Measurements from ENCODE around the gene USF3. TPM values are rescaled to one million over a fixed set of nuclear protein-coding genes. Genes with fewer than 3 reads are reported as not detected.

The USF3 gene
- total RNA-seq, 1 donor from 2014 or later, result 15.3 TPM

- no peak overlapping the region for H3K4me3 ChIP-seq
- no peaks in the 10 kb centered on the region for H3K27me3 ChIP-seq
- no peak overlapping the region for H3K4me2 ChIP-seq
- H3K36me3 ChIP-seq, result no peaks in the 10 kb centered on the region
- Mint-ChIP-seq H3K9me3 (peaks cover 22% of the 10 kb centered on the region), H3K27ac (no peak overlapping the region), H3K4me1 (no peaks in the 10 kb centered on the region), H3K4me3 (no peak overlapping the region), H3K27me3 (ENCODE audit: insufficient read depth, low read depth) (no peaks in the 10 kb centered on the region), H3K36me3 (peaks cover 31% of the 10 kb centered on the region)
- no peaks in the 10 kb centered on the region for H3F3A ChIP-seq (ENCODE audit: low read depth)
- H3K9me3 ChIP-seq (ENCODE audit: low read depth), result no peaks in the 10 kb centered on the region
- TF ChIP-seq, protein P1, sequence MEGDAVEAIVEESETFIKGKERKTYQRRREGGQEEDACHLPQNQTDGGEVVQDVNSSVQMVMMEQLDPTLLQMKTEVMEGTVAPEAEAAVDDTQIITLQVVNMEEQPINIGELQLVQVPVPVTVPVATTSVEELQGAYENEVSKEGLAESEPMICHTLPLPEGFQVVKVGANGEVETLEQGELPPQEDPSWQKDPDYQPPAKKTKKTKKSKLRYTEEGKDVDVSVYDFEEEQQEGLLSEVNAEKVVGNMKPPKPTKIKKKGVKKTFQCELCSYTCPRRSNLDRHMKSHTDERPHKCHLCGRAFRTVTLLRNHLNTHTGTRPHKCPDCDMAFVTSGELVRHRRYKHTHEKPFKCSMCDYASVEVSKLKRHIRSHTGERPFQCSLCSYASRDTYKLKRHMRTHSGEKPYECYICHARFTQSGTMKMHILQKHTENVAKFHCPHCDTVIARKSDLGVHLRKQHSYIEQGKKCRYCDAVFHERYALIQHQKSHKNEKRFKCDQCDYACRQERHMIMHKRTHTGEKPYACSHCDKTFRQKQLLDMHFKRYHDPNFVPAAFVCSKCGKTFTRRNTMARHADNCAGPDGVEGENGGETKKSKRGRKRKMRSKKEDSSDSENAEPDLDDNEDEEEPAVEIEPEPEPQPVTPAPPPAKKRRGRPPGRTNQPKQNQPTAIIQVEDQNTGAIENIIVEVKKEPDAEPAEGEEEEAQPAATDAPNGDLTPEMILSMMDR (IDR thresholded peaks at IDR 0.05), result no peak
- TF ChIP-seq EZH2 (IDR thresholded peaks at IDR 0.05) (no peak), EZH2phosphoT487 (IDR thresholded peaks at IDR 0.05) (no peak)
- H3K9ac ChIP-seq, result no peak overlapping the region
- no peak for DNase-seq (ENCODE audit: low spot score)
- no peaks in the 10 kb centered on the region for H4K20me1 ChIP-seq (ENCODE audit: low read depth)
- no peaks in the 10 kb centered on the region for H3K79me2 ChIP-seq (ENCODE audit: low read depth)
- no peak overlapping the region for H3K27ac ChIP-seq
- H3K4me1 ChIP-seq, result no peaks in the 10 kb centered on the region
- H2AFZ ChIP-seq (replicated peaks), result no peak overlapping the region
Observed at GRCh38 chr3:113678773-113679172, 17.7 kb downstream of the USF3 start.

- H3K9me3 ChIP-seq (ENCODE audit: low read depth), result no peaks in the 10 kb centered on the region
- H3K27me3 ChIP-seq, result no peaks in the 10 kb centered on the region
- H3K36me3 ChIP-seq, result no peaks in the 10 kb centered on the region
- DNase-seq (ENCODE audit: low spot score), result no peak
- no peak overlapping the region for H3K9ac ChIP-seq
- H3K4me3 Mint-ChIP-seq, result no peak overlapping the region
- peaks cover 29% of the 10 kb centered on the region for H3K36me3 Mint-ChIP-seq
- H3F3A ChIP-seq (ENCODE audit: low read depth), result no peaks in the 10 kb centered on the region
- no peaks in the 10 kb centered on the region for H4K20me1 ChIP-seq (ENCODE audit: low read depth)
- H3K27me3 Mint-ChIP-seq (ENCODE audit: insufficient read depth, low read depth), result no peaks in the 10 kb centered on the region
- H2AFZ ChIP-seq (replicated peaks), result no peak overlapping the region
- H3K4me3 ChIP-seq, result no peak overlapping the region
- TF ChIP-seq EZH2phosphoT487 (IDR thresholded peaks at IDR 0.05), result no peak
- no peak for TF ChIP-seq EZH2 (IDR thresholded peaks at IDR 0.05)
- TF ChIP-seq, protein P1 (IDR thresholded peaks at IDR 0.05), result no peak
- no peak overlapping the region for H3K27ac ChIP-seq
- H3K27ac Mint-ChIP-seq, result no peak overlapping the region
- no peaks in the 10 kb centered on the region for H3K4me1 ChIP-seq
- H3K4me1 Mint-ChIP-seq, result no peaks in the 10 kb centered on the region
- H3K9me3 Mint-ChIP-seq, result peaks cover 14% of the 10 kb centered on the region
- H3K79me2 ChIP-seq (ENCODE audit: low read depth), result no peaks in the 10 kb centered on the region
- no peak overlapping the region for H3K4me2 ChIP-seq
Observed at GRCh38 chr3:113677737-113678136, 18.7 kb downstream of the USF3 start.

GRCh38 chr3:113676261-113676660 lies 20.2 kb downstream of the USF3 start:
- no peak overlapping the region for H3K4me2 ChIP-seq
- H3K4me3 ChIP-seq, result no peak overlapping the region
- no peaks in the 10 kb centered on the region for H3K27me3 ChIP-seq
- no peak overlapping the region for H3K27ac ChIP-seq
- no peaks in the 10 kb centered on the region for H3K9me3 ChIP-seq (ENCODE audit: low read depth)
- no peaks in the 10 kb centered on the region for H3K4me1 ChIP-seq
- no peak overlapping the region for H3K9ac ChIP-seq
- H3K79me2 ChIP-seq (ENCODE audit: low read depth), result no peaks in the 10 kb centered on the region
- H3K27me3 Mint-ChIP-seq (ENCODE audit: insufficient read depth, low read depth), result no peaks in the 10 kb centered on the region
- H4K20me1 ChIP-seq (ENCODE audit: low read depth), result no peaks in the 10 kb centered on the region
- H3K36me3 Mint-ChIP-seq, result peaks cover 25% of the 10 kb centered on the region
- no peaks in the 10 kb centered on the region for H3K4me1 Mint-ChIP-seq
- TF ChIP-seq, protein P1 (IDR thresholded peaks at IDR 0.05), result no peak
- TF ChIP-seq EZH2phosphoT487 (IDR thresholded peaks at IDR 0.05), result no peak
- no peak for TF ChIP-seq EZH2 (IDR thresholded peaks at IDR 0.05)
- no peaks in the 10 kb centered on the region for H3K36me3 ChIP-seq
- peaks cover 8% of the 10 kb centered on the region for H3K9me3 Mint-ChIP-seq
- no peaks in the 10 kb centered on the region for H3F3A ChIP-seq (ENCODE audit: low read depth)
- no peak for DNase-seq (ENCODE audit: low spot score)
- H3K4me3 Mint-ChIP-seq, result no peak overlapping the region
- no peak overlapping the region for H3K27ac Mint-ChIP-seq
- H2AFZ ChIP-seq (replicated peaks), result no peak overlapping the region
